Endothelial cell of umbilical vein (primary cell): Measurements from ENCODE around the gene ESYT3. TPM values are rescaled to one million over a fixed set of nuclear protein-coding genes. Genes with fewer than 3 reads are reported as not detected.

Experiments used
- BruUV-seq: library from RNA; stranded (reverse); fragments of 400-500 nt; replicated peaks from 2 replicates; lab custom pipeline; 2021; lab: Mats Ljungman, UMichigan
- CTCF ChIA-PET: fragments of 300-600, 350-600 bp; sonication (Branson Sonifier 250); formaldehyde crosslinking; loops from one replicate; lab custom pipeline; 2021; ENCODE audit warnings: antibody characterized with exemption, inconsistent platforms; lab: Charles Lee
- POLR2A ChIA-PET: fragments of 300-600, 350-600 bp; sonication (Branson Sonifier 250); formaldehyde crosslinking; loops from one replicate; lab custom pipeline; 2021; ENCODE audit warnings: antibody characterized with exemption, inconsistent platforms; lab: Charles Lee
- DNase-seq: peaks from one replicate; pipeline ENCODE4 v3.0.0-alpha.2; 2011; ENCODE audit warnings: low read depth, low spot score
- FAIRE-seq: peaks from 2 replicates; lab custom pipeline; 2011; peaks lifted over from hg19 to GRCh38; lab: Jason Lieb, UNC
- H2AFZ ChIP-seq: 2 replicates; pipeline ENCODE4 v1.6.0; 2012; ENCODE audit warnings: low read depth, low read length, control low read depth, inconsistent platforms
- H3K27ac ChIP-seq: 2 replicates; pipeline ENCODE4 v1.5.1; 2011; ENCODE audit warnings: low read depth, mild to moderate bottlenecking, control low read depth, low read length, moderate library complexity; ENCODE audit not compliant: insufficient read depth
- H3K27me3 ChIP-seq, 2 experiments: 2 replicates each; pipeline versions ENCODE4 v1.6.0 to v1.6.1; 2011; ENCODE audit warnings: low read length in 2 of 2, mixed read lengths in 1 of 2; ENCODE audit not compliant: control insufficient read depth in 2 of 2, insufficient read depth in 2 of 2
- H3K36me3 ChIP-seq, 2 experiments: 2 replicates in 1 of 2; 3 replicates in 1 of 2; pipeline ENCODE4 v1.5.1; 2011; ENCODE audit warnings: low read length in 2 of 2, mild to moderate bottlenecking in 1 of 2, moderate library complexity in 1 of 2; ENCODE audit not compliant: control insufficient read depth in 2 of 2, insufficient read depth in 2 of 2; ENCODE audit errors: extremely low read depth in 1 of 2
- H3K4me1 ChIP-seq: 3 replicates; pipeline ENCODE4 v1.5.1; 2011; ENCODE audit warnings: mild to moderate bottlenecking, low read length; ENCODE audit not compliant: control insufficient read depth, insufficient read depth; ENCODE audit errors: extremely low read depth
- H3K4me2 ChIP-seq: 2 replicates; pipeline ENCODE4 v1.6.1; 2011; ENCODE audit warnings: low read length, control low read depth, mixed read lengths; ENCODE audit not compliant: insufficient read depth
- H3K4me3 ChIP-seq, 3 experiments: fragments of 200-600 bp in 1 of 3; sonication (generic), shearing (Covaris generic) in 1 of 3; replicated peaks in 1 of 3; 2 replicates each; pipeline ENCODE4 v1.5.1; 2011 to 2016; ENCODE audit warnings: control low read depth in 3 of 3, low read length in 3 of 3, mild to moderate bottlenecking in 2 of 3, inconsistent platforms in 1 of 3, low read depth in 1 of 3, moderate library complexity in 1 of 3; ENCODE audit not compliant: insufficient read depth in 1 of 3
- H3K79me2 ChIP-seq: 2 replicates; pipeline ENCODE4 v1.6.0; 2012; ENCODE audit warnings: low read length, inconsistent platforms; ENCODE audit not compliant: control insufficient read depth, insufficient read depth
- H3K9ac ChIP-seq: replicated peaks from 2 replicates; pipeline ENCODE3; 2011; ENCODE audit warnings: low read length, control low read depth; ENCODE audit not compliant: insufficient read depth; ENCODE audit errors: extremely low read depth
- H3K9me1 ChIP-seq: replicated peaks from 3 replicates; pipeline ENCODE4 v1.6.0; 2011; ENCODE audit warnings: mild to moderate bottlenecking, low read length; ENCODE audit not compliant: control insufficient read depth, insufficient read depth; ENCODE audit errors: extremely low read depth
- H3K9me3 ChIP-seq: replicated peaks from 2 replicates; pipeline ENCODE4 v1.5.1; 2012; ENCODE audit warnings: low read length, inconsistent platforms; ENCODE audit not compliant: control insufficient read depth, insufficient read depth
- H4K20me1 ChIP-seq: replicated peaks from 2 replicates; pipeline ENCODE3; 2011; ENCODE audit warnings: mild to moderate bottlenecking, low read length; ENCODE audit not compliant: control insufficient read depth, insufficient read depth; ENCODE audit errors: extremely low read depth
- CTCF ChIP-seq, 2 donors: IDR thresholded peaks; 1 replicate in 1 of 2; 2 replicates in 1 of 2; pipeline ENCODE4 v1.5.1; 2011; ENCODE audit warnings: low read length in 2 of 2, mild to moderate bottlenecking in 2 of 2, moderate library complexity in 2 of 2, control low read depth in 1 of 2, inconsistent platforms in 1 of 2, low read depth in 1 of 2; ENCODE audit not compliant: insufficient read depth in 1 of 2; ENCODE audit errors: extremely low read depth in 1 of 2
- EZH2 ChIP-seq: IDR thresholded peaks from 2 replicates; pipeline ENCODE4 v1.6.1; 2012; ENCODE audit warnings: borderline replicate concordance, low read depth, mild to moderate bottlenecking, moderate library complexity, low read length, inconsistent platforms; ENCODE audit not compliant: severe bottlenecking
- FOS ChIP-seq: IDR thresholded peaks from 2 replicates; pipeline ENCODE4 v1.6.1; 2011; ENCODE audit warnings: mild to moderate bottlenecking, low read length, moderate library complexity, borderline replicate concordance; ENCODE audit not compliant: insufficient read depth
- GATA2 ChIP-seq: IDR thresholded peaks from 2 replicates; pipeline ENCODE4 v1.7.0; 2011; ENCODE audit warnings: low read depth, mild to moderate bottlenecking, moderate library complexity, mixed read lengths, low read length; ENCODE audit not compliant: insufficient read length, insufficient read depth
- JUN ChIP-seq: IDR thresholded peaks from 2 replicates; pipeline ENCODE4 v1.6.1; 2011; ENCODE audit warnings: borderline replicate concordance, low read depth; ENCODE audit not compliant: insufficient read length, insufficient read depth
- MAX ChIP-seq: IDR thresholded peaks from 2 replicates; pipeline ENCODE4 v1.6.1; 2011; ENCODE audit not compliant: insufficient read depth, insufficient read length
- MYC ChIP-seq: IDR thresholded peaks from one replicate; pipeline ENCODE4 v1.6.1; 2011; ENCODE audit warnings: mild to moderate bottlenecking, low read depth, low read length
- POLR2A ChIP-seq: IDR thresholded peaks from 2 replicates; pipeline ENCODE4 v1.6.1; 2012; ENCODE audit warnings: low read depth, mild to moderate bottlenecking, control low read depth, low read length
- POLR2AphosphoS5 ChIP-seq: IDR thresholded peaks from 2 replicates; pipeline ENCODE4 v1.6.1; 2012; ENCODE audit warnings: low read depth, mild to moderate bottlenecking, control low read depth, low read length, moderate library complexity; ENCODE audit not compliant: insufficient read depth
- dilution Hi-C: fragments of 300-500 bp; cut with MboI; formaldehyde crosslinking; loops from one replicate; pipeline ENCODE4 v1.15.0; 2019; ENCODE audit warnings: low sequenced_read_pairs; ENCODE audit not compliant: extremely low pct_ligation_motif_present
- intact Hi-C: fragments of 100-400 bp; cut with micrococcal nuclease; formaldehyde crosslinking; loops from one replicate; pipeline ENCODE4 v1.10.0; 2022
- polyA plus RNA-seq, 4 experiments: library from polyadenylated mRNA; depleted of rRNA in 3 of 4; stranded (reverse) in 3 of 4; unstranded in 1 of 4; fragments of >200 nt; gene quantifications; 2 replicates each; pipeline versions ENCODE4 v1.2.1 to v1.2.3, GENCODE V29; 2011 to 2012; ENCODE audit warnings: missing spikeins in 1 of 4
- total RNA-seq: library from RNA; stranded (reverse); gene quantifications from 2 replicates; pipeline ENCODE4 v1.2.3, GENCODE V29; 2021

Gene ESYT3
- total and polyA plus RNA-seq, 2 donors (not counting 3 experiments of a cell fraction or from before 2014, with no cell fraction given), result not detected

GRCh38 chr3:138407236-138407907 is 27.0 kb upstream of the ESYT3 start:
- Histone ChIP-seq H3K4me3 (no peak overlapping the region), H4K20me1 (no peaks in the 10 kb centered on the region), H3K9me1 (no peaks in the 10 kb centered on the region), H3K4me2 (no peak overlapping the region), H3K4me1 (no peaks in the 10 kb centered on the region), H2AFZ (no peak overlapping the region), H3K79me2 (no peaks in the 10 kb centered on the region), H3K27me3 (peaks cover 1 to 3% of the 10 kb centered on the region in 2 experiments), H3K27ac (no peak overlapping the region), H3K9ac (no peak overlapping the region), H3K36me3 (no peaks in the 10 kb centered on the region), H3K9me3 (no peaks in the 10 kb centered on the region)
- dilution Hi-C loops, result no loop called here
- ChIA-PET CTCF (interaction anchor here (2.0 kb wide), 1 partner anchor 11 kb away, joined by 11 read pairs; no protein-coding TSS in a partner anchor), POLR2A (no interaction called here)
- intact Hi-C loops, result no loop called here
- no peak for DNase-seq
- no peak for FAIRE-seq
- TF ChIP-seq GATA2 (no peak), POLR2AphosphoS5 (no peak), POLR2A (no peak), JUN (no peak), CTCF (IDR thresholded peaks at IDR 0.05; ENCODE audit: extremely low read depth in 1 of 2, insufficient read depth in 1 of 2, low read depth in 1 of 2, low read length in 2 of 2) (no peak), FOS (no peak), MYC (no peak), EZH2 (no peak), MAX (no peak)
- BruUV-seq, result no TSS peak
